C4-2B (cell line): ENCODE measurements around the gene ITGA8.

ENCODE experiments used
- H3K27ac ChIP-seq: fragments of 450-650 bp; 2 replicates; pipeline ENCODE4 v1.5.1; 2017
- ZFX ChIP-seq: fragments of 450-650 bp; IDR thresholded peaks from 2 replicates; pipeline ENCODE4 v1.6.1; 2017
- TF ChIP-seq, protein P1 (sequence below): fragments of 450-650 bp; conservative IDR thresholded peaks from 2 replicates; pipeline ENCODE4 v1.5.1; 2017; ENCODE audit warnings: mild to moderate bottlenecking

The ITGA8 gene

GRCh38 chr10:15658069-15658702 is 61.5 kb downstream of the ITGA8 start:
- TF ChIP-seq, protein P1, sequence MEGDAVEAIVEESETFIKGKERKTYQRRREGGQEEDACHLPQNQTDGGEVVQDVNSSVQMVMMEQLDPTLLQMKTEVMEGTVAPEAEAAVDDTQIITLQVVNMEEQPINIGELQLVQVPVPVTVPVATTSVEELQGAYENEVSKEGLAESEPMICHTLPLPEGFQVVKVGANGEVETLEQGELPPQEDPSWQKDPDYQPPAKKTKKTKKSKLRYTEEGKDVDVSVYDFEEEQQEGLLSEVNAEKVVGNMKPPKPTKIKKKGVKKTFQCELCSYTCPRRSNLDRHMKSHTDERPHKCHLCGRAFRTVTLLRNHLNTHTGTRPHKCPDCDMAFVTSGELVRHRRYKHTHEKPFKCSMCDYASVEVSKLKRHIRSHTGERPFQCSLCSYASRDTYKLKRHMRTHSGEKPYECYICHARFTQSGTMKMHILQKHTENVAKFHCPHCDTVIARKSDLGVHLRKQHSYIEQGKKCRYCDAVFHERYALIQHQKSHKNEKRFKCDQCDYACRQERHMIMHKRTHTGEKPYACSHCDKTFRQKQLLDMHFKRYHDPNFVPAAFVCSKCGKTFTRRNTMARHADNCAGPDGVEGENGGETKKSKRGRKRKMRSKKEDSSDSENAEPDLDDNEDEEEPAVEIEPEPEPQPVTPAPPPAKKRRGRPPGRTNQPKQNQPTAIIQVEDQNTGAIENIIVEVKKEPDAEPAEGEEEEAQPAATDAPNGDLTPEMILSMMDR = no peak
- no peak for TF ChIP-seq ZFX
- H3K27ac ChIP-seq = no peak overlapping the region

GRCh38 chr10:15652757-15653156 is 67.0 kb downstream of the ITGA8 start:
- no peak for TF ChIP-seq ZFX
- TF ChIP-seq, protein P1 = no peak
- no peak overlapping the region for H3K27ac ChIP-seq

GRCh38 chr10:15652117-15652516 is 67.6 kb downstream of the ITGA8 start:
- H3K27ac ChIP-seq = no peak overlapping the region
- no peak for TF ChIP-seq ZFX
- TF ChIP-seq, protein P1 = no peak

DNA sequence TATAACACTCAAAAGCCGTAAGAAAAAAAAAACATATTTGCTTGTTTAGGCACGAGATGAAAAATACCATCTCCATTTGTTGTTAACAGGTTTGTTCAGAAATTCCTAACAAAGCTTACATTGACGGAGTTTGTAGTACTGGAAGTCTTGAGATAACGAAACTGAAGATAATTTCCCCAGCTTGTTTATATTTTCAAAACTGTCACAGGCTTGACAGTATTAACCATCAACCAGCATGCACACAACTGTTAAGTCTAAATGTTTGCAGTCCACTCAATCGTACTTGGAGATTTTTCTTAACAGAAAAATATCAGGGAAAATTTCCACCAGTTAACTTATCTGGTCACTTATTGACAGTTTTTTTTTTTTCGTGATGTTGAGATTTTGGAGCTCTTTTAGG is 68.5 kb downstream of the ITGA8 start:
- H3K27ac ChIP-seq = no peak overlapping the region
- TF ChIP-seq, protein P1 = no peak
- no peak for TF ChIP-seq ZFX

DNA sequence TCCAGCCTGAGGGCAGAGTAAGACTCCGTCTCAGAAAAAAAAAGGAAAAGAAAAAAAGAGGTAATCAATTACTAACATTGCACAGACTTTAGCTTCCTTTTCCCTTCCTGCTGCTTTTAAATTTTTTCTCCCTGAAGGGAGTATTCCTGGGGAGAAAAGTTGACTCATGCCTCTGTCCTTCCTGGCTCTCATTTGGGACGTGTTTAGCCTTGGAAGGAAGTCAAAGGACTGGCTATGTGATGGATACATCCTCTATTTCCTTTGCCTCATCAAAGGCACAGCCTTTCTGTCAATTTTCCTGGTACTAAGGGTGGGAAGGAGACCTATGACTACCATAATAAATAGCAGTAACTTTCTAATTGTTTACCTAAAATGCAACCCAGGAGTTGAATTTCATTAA is 77.6 kb downstream of the ITGA8 start:
- TF ChIP-seq, protein P1 = no peak
- H3K27ac ChIP-seq = no peak overlapping the region

- TF ChIP-seq, protein P1 = no peak
- TF ChIP-seq ZFX = no peak
- no peak overlapping the region for H3K27ac ChIP-seq
These were observed 79.1 kb downstream of the ITGA8 start for GRCh38 chr10:15640536-15641085.

- no peak for TF ChIP-seq ZFX
- TF ChIP-seq, protein P1 = no peak
- no peak overlapping the region for H3K27ac ChIP-seq
These were observed 83.3 kb downstream of the ITGA8 start for GRCh38 chr10:15636446-15636845.
